ENCODE measurements around the gene ZNF467.

ZNF467 gene

DNA sequence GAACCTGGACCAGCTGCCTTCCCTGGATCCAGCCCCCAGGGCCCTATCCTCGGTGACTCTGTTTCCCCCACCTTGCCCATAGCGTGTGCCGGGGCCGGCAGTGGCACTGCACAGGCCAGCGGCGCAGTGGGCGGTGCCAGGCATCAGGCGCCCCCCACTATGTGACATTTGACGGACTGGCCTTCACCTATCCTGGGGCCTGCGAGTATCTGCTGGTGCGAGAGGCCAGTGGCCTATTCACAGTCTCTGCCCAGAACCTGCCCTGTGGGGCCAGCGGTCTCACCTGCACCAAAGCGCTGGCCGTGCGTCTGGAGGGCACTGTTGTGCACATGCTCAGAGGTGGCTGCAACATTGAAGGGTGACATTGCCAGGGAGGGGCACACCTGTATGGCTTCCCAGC, 12.0 kb upstream of the ZNF467 start:
- TF ChIP-seq, protein P1, sequence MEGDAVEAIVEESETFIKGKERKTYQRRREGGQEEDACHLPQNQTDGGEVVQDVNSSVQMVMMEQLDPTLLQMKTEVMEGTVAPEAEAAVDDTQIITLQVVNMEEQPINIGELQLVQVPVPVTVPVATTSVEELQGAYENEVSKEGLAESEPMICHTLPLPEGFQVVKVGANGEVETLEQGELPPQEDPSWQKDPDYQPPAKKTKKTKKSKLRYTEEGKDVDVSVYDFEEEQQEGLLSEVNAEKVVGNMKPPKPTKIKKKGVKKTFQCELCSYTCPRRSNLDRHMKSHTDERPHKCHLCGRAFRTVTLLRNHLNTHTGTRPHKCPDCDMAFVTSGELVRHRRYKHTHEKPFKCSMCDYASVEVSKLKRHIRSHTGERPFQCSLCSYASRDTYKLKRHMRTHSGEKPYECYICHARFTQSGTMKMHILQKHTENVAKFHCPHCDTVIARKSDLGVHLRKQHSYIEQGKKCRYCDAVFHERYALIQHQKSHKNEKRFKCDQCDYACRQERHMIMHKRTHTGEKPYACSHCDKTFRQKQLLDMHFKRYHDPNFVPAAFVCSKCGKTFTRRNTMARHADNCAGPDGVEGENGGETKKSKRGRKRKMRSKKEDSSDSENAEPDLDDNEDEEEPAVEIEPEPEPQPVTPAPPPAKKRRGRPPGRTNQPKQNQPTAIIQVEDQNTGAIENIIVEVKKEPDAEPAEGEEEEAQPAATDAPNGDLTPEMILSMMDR (IDR thresholded peaks at IDR 0.05), result no peak
- no peak overlapping the region for H3K27ac ChIP-seq
- H3K4me3 ChIP-seq, result no peak overlapping the region
- DNase-seq (ENCODE audit: low spot score), result no peak

GRCh38 chr7:149784251-149784608, 10.8 kb upstream of the ZNF467 start:
- H3K27ac ChIP-seq, result no peak overlapping the region

DNA sequence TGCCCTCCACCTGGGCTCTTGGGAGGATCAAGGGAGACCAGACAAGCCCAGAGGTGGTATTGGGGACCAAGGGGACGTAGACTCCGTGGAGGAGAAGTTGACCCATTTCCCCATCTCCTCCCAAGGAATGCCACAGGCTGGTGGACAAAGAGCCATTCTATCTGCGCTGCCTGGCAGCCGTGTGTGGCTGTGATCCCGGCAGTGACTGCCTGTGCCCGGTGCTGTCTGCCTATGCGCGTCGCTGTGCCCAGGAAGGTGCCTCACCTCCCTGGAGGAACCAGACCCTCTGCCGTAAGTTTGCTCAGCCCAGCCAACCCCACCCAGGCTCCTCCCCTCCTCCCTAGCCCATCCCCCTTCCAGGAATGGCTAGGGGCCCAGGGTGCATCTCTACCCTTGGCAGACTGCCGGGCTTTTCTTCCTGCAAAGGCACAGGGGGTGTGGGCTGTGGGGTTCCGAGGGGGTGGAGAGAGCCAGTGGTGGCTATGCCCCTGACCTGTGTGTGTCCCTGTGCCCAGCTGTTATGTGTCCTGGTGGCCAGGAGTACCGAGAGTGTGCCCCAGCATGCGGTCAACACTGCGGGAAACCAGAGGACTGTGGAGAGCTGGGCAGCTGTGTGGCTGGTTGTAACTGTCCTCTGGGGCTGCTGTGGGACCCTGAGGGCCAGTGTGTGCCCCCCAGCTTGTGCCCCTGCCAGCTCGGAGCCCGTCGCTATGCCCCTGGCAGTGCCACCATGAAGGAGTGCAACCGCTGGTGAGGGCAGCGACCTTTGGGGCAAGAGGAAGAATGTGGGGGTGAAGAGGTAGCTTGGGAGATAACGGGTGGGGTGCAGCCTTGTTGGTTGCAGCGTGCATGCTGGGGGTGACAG, 10.2 kb upstream of the ZNF467 start:
- DNase-seq (ENCODE audit: low spot score), result no peak
- TF ChIP-seq, protein P1 (IDR thresholded peaks at IDR 0.05), result no peak
- no peak overlapping the region for H3K27ac ChIP-seq
- H3K4me3 ChIP-seq, result no peak overlapping the region

More at GRCh38 chr7:149784251-149784608, 10.8 kb upstream of the ZNF467 start:
- DNase-seq (ENCODE audit: low spot score), result no peak
- H3K4me3 ChIP-seq, result no peak overlapping the region
- TF ChIP-seq, protein P1 (IDR thresholded peaks at IDR 0.05), result no peak

- H3K4me3 ChIP-seq, result no peak overlapping the region
- DNase-seq (ENCODE audit: low spot score), result no peak
- H3K27ac ChIP-seq, result no peak overlapping the region
- TF ChIP-seq, protein P1 (IDR thresholded peaks at IDR 0.05), result no peak
These were observed 9.4 kb upstream of the ZNF467 start for GRCh38 chr7:149782682-149783345.

DNA sequence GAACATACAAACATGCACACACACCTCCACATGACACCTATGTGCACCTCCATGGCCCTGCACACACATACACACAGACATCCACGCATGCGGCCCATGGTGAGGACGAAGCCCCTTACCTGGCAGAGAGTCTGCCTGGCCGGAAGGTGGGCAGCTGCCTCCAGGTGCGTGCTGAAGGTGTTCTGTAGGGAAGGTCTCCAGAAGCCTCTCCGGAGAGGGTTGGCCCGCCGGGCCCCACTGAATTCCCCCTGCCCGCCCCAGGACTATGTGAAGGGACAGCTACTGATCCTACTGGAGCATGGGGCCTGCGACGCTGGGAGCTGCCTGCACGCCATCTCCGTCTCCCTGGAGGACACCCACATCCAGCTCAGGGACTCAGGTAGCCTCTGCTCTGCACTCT, 8.5 kb upstream of the ZNF467 start:
- TF ChIP-seq, protein P1 (IDR thresholded peaks at IDR 0.05), result no peak
- Histone ChIP-seq H3K4me3 (no peak overlapping the region), H3K27ac (no peak overlapping the region)
- no peak for DNase-seq (ENCODE audit: low spot score)

DNA sequence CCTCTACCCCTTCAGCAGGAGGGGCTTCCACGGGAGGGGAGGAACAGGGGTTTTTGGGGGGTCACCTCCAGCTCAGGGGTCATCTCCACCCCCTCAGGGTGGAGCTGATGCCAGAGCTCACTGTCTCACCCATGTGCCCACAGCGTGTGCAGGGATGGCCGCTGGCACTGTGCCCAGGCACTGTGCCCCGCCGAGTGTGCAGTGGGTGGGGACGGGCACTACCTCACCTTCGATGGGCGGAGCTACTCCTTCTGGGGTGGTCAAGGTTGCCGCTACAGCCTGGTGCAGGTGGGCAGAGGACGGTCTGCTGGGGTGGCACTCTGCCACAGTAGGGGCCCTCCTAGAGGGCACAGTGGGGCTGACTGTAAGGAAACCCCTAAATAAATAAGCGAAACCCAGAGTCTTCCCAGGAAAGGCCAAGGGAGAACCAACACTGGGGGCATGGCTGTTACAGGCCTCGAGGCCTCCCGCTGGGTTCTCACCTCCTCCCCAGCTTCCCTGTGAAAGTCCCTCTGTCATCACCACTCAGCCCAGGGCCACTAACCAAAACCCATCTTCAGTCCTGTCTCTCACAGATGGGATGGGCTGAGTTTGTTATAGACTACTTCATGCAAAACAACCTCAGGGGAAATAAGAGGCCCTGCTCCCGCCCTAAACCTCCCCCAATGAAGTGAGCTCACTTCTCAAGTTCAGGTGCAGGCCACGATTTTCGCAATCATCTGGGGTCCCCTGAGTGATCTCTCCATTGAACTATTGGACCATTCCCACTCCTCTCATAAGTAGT, 7.4 kb upstream of the ZNF467 start:
- Histone ChIP-seq H3K4me3 (no peak overlapping the region), H3K27ac (no peak overlapping the region)
- TF ChIP-seq, protein P1 (IDR thresholded peaks at IDR 0.05), result no peak
- no peak for DNase-seq (ENCODE audit: low spot score)

Measured in coronary artery (tissue), 2 donors.